Mesenchymal stem cell (in vitro differentiated cells and primary cell): ENCODE results near the gene AGK.
A peak's percentile ranks its signal among the peaks of the same experiment; 100 is the strongest.

Experiments
- DNase-seq: peaks from one replicate; pipeline ENCODE4 v3.0.0-alpha.2; 2013
- H2AFZ ChIP-seq: one replicate; pipeline ENCODE4 v1.6.1; 2013; ENCODE audit warnings: low read depth, mild to moderate bottlenecking, control low read depth, inconsistent platforms, low read length, moderate library complexity
- H2AK5ac ChIP-seq: 2 replicates; pipeline ENCODE4 v1.6.1; 2013; ENCODE audit warnings: low read length, moderate library complexity, mild to moderate bottlenecking, inconsistent platforms; ENCODE audit not compliant: severe bottlenecking
- H2BK120ac ChIP-seq: one replicate; pipeline ENCODE4 v1.6.1; 2013; ENCODE audit warnings: low read depth, mild to moderate bottlenecking, inconsistent platforms, low read length, moderate library complexity
- H2BK12ac ChIP-seq, 2 experiments: one replicate each; pipeline ENCODE4 v1.6.1; 2013; ENCODE audit warnings: inconsistent platforms in 2 of 2, low read length in 2 of 2, mild to moderate bottlenecking in 2 of 2, moderate library complexity in 2 of 2, control low read depth in 1 of 2
- H2BK15ac ChIP-seq: one replicate; pipeline ENCODE4 v1.6.1; 2013; ENCODE audit warnings: mild to moderate bottlenecking, low read depth, inconsistent platforms; ENCODE audit not compliant: poor library complexity, severe bottlenecking
- H2BK5ac ChIP-seq: 2 replicates; pipeline ENCODE4 v1.6.1; 2013; ENCODE audit warnings: low read depth, mild to moderate bottlenecking, low read length, control low read depth, inconsistent platforms; ENCODE audit not compliant: poor library complexity, severe bottlenecking
- H3K14ac ChIP-seq, 2 experiments: one replicate each; pipeline ENCODE4 v1.6.1; 2013; ENCODE audit warnings: inconsistent platforms in 2 of 2, low read length in 2 of 2, control low read depth in 1 of 2, mild to moderate bottlenecking in 1 of 2, moderate library complexity in 1 of 2
- H3K18ac ChIP-seq, 2 experiments: one replicate each; pipeline ENCODE4 v1.6.1; 2013; ENCODE audit warnings: inconsistent platforms in 2 of 2, low read length in 2 of 2, control low read depth in 1 of 2, low read depth in 1 of 2, mild to moderate bottlenecking in 1 of 2
- H3K23ac ChIP-seq, 2 experiments: one replicate each; pipeline ENCODE4 v1.6.1; 2013; ENCODE audit warnings: inconsistent platforms in 2 of 2, low read length in 2 of 2, mild to moderate bottlenecking in 2 of 2, moderate library complexity in 2 of 2, control low read depth in 1 of 2
- H3K27ac ChIP-seq: 2 replicates; pipeline ENCODE4 v1.5.1; 2013; ENCODE audit warnings: mild to moderate bottlenecking, moderate library complexity, low read length, control low read depth, inconsistent platforms; ENCODE audit not compliant: poor library complexity, severe bottlenecking
- H3K27me3 ChIP-seq, 2 experiments: 2 replicates each; pipeline versions ENCODE4 v1.6.1 to v1.7.0; 2013; ENCODE audit warnings: low read length in 2 of 2, mild to moderate bottlenecking in 2 of 2, moderate library complexity in 2 of 2, control low read depth in 1 of 2, inconsistent platforms in 1 of 2; ENCODE audit not compliant: control insufficient read depth in 1 of 2, insufficient read depth in 1 of 2
- H3K36me3 ChIP-seq, 2 experiments: 2 replicates each; pipeline versions ENCODE4 v1.6.1 to v1.7.0; 2013; ENCODE audit warnings: low read length in 2 of 2, control low read depth in 1 of 2, inconsistent platforms in 1 of 2, low read depth in 1 of 2, mild to moderate bottlenecking in 1 of 2; ENCODE audit not compliant: insufficient read depth in 2 of 2, control insufficient read depth in 1 of 2
- H3K4ac ChIP-seq, 2 experiments: one replicate each; pipeline ENCODE4 v1.6.1; 2013; ENCODE audit warnings: inconsistent platforms in 2 of 2, low read length in 2 of 2, mild to moderate bottlenecking in 2 of 2, moderate library complexity in 2 of 2, control low read depth in 1 of 2, low read depth in 1 of 2
- H3K4me1 ChIP-seq: 2 replicates; pipeline ENCODE4 v1.6.1; 2013; ENCODE audit warnings: low read depth, low read length, control low read depth; ENCODE audit not compliant: control insufficient read depth, insufficient read depth
- H3K4me2 ChIP-seq: 2 replicates; pipeline ENCODE4 v1.6.1; 2013; ENCODE audit warnings: low read length, mild to moderate bottlenecking, inconsistent platforms; ENCODE audit not compliant: poor library complexity, severe bottlenecking
- H3K4me3 ChIP-seq, 2 experiments: 2 replicates each; pipeline versions ENCODE4 v1.5.1 to v1.7.0; 2013; ENCODE audit warnings: low read length in 2 of 2, mild to moderate bottlenecking in 2 of 2, control low read depth in 1 of 2, low read depth in 1 of 2; ENCODE audit not compliant: insufficient read depth in 1 of 2
- H3K79me1 ChIP-seq: replicated peaks from 2 replicates; pipeline ENCODE4 v1.6.1; 2013; ENCODE audit warnings: mild to moderate bottlenecking, control low read depth, low read length, inconsistent platforms; ENCODE audit not compliant: poor library complexity, severe bottlenecking
- H3K9ac ChIP-seq: 2 replicates; pipeline ENCODE4 v1.7.0; 2013; ENCODE audit warnings: mild to moderate bottlenecking, low read length, moderate library complexity
- H3K9me3 ChIP-seq: 2 replicates; pipeline ENCODE4 v1.7.0; 2013; ENCODE audit warnings: mild to moderate bottlenecking, low read length; ENCODE audit not compliant: control insufficient read depth
- H4K8ac ChIP-seq: one replicate; pipeline ENCODE4 v1.6.1; 2013; ENCODE audit warnings: inconsistent platforms, mild to moderate bottlenecking, low read length, moderate library complexity
- H4K91ac ChIP-seq: one replicate; pipeline ENCODE4 v1.6.1; 2013; ENCODE audit warnings: mild to moderate bottlenecking, low read length, inconsistent platforms
- WGBS: methylation state at CpG from one replicate; pipeline ENCODE4 v1.1.7; 2013; ENCODE audit warnings: mixed read lengths; 5-methylcytosine and 5-hydroxymethylcytosine counted together

AGK gene

DNA sequence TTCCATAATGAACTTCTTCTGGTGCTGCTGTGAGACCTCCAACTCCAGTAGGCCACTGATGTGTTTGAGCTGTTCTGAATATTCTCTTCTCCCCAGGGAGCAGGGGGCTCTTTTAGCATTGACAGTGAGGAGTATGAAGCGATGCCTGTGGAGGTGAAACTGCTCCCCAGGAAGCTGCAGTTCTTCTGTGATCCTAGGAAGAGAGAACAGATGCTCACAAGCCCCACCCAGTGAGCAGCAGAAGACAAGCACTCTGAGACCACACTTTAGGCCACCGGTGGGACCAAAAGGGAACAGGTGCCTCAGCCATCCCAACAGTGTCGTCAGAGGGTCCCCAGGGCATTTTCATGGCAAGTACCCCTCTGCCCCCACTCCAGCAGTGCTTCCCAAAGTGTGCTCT lies 101.5 kb downstream of the AGK start:
- Histone ChIP-seq H3K4ac (no peak overlapping the region), H2BK15ac (no peak overlapping the region), H3K4me3 (no peak overlapping the region), H4K91ac (no peak overlapping the region), H2BK5ac (no peak overlapping the region), H3K27me3 (no peaks in the 10 kb centered on the region), H3K4me2 (no peak overlapping the region), H3K14ac (no peak overlapping the region), H2BK12ac (no peak overlapping the region), H3K79me1 (peaks cover 11% of the 10 kb centered on the region), H3K18ac (no peak overlapping the region), H3K9me3 (no peaks in the 10 kb centered on the region), H3K36me3 (peaks cover 12 to 42% of the 10 kb centered on the region in 2 experiments), H3K27ac (no peak overlapping the region), H2AK5ac (no peak overlapping the region), H4K8ac (no peak overlapping the region), H3K9ac (no peak overlapping the region), H3K23ac (no peak overlapping the region), H2AFZ (no peak overlapping the region), H3K4me1 (peaks cover 3% of the 10 kb centered on the region), H2BK120ac (no peak overlapping the region)
- DNase-seq: no peak
- 88% methylated on average over 3 of the region's 3 CpGs for WGBS

DNA sequence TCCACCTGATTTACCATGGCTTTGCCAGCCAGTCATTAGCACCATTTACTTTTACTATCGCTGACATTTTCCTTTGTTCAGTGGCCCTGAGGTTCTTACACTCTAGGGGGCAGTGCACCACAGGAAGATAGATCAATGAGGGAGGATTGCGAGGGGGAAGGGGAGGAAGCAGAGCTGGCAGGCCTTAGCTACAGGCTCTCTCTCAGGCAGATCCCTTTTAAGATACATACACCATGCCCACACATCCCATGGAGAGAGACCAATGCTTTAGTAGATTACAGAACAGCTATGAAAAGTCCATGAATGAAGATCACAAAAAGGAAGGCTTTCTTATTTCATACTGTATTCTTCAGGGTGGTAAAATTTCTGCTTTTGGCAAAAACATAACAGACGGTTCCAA lies 103.3 kb downstream of the AGK start:
- Histone ChIP-seq H2AFZ (no peak overlapping the region), H3K9me3 (no peaks in the 10 kb centered on the region), H2BK120ac (no peak overlapping the region), H3K4ac (no peak overlapping the region), H2BK12ac (no peak overlapping the region), H3K79me1 (peaks cover 13% of the 10 kb centered on the region), H3K9ac (no peak overlapping the region), H3K18ac (no peak overlapping the region), H3K14ac (no peak overlapping the region), H2AK5ac (no peak overlapping the region), H3K27me3 (no peaks in the 10 kb centered on the region), H2BK15ac (no peak overlapping the region), H3K36me3 (peaks cover 15 to 50% of the 10 kb centered on the region in 2 experiments), H4K8ac (no peak overlapping the region), H2BK5ac (no peak overlapping the region), H3K23ac (no peak overlapping the region), H3K4me2 (no peak overlapping the region), H3K4me1 (no peaks in the 10 kb centered on the region), H4K91ac (no peak overlapping the region), H3K4me3 (no peak overlapping the region), H3K27ac (no peak overlapping the region)
- peak; percentile 78 for DNase-seq
- no CpG with 5 or more reads among the region's 3 CpGs for WGBS

DNA sequence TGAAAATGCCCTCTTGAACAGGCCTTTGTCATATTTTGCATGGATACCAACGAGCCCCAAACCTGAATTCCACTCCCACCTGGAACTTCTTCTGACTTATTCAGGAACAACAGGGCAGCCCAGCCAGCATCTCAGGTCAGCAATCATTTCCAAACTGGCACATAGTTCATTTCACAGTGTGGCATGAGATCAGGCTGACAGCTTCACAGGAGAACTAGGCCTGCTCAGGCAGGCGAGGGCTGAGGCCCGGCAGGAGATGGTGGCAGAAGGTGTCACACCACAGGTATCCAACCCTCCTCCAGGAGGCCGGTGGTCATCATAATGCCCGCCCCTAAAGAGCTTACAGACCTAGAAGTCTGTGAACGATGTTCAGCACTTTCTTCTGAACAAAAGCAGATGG lies 108.3 kb downstream of the AGK start:
- Histone ChIP-seq H3K27ac (no peak overlapping the region), H4K91ac (no peak overlapping the region), H3K18ac (no peak overlapping the region), H3K36me3 (peaks cover 30 to 59% of the 10 kb centered on the region in 2 experiments), H3K4ac (no peak overlapping the region), H2BK15ac (no peak overlapping the region), H4K8ac (no peak overlapping the region), H2AFZ (no peak overlapping the region), H3K79me1 (peaks cover 6% of the 10 kb centered on the region), H3K14ac (peak overlapping the region in 1 of 2 experiments; percentile 51), H2AK5ac (no peak overlapping the region), H3K4me3 (no peak overlapping the region), H3K4me1 (peaks cover 1% of the 10 kb centered on the region), H3K27me3 (no peaks in the 10 kb centered on the region), H2BK5ac (no peak overlapping the region), H3K9me3 (no peaks in the 10 kb centered on the region), H3K4me2 (no peak overlapping the region), H2BK120ac (no peak overlapping the region), H3K9ac (no peak overlapping the region), H3K23ac (no peak overlapping the region), H2BK12ac (peak overlapping the region in 1 of 2 experiments; percentile 57)
- DNase-seq: no peak
- WGBS: 86% methylated on average over 6 of the region's 6 CpGs

DNA sequence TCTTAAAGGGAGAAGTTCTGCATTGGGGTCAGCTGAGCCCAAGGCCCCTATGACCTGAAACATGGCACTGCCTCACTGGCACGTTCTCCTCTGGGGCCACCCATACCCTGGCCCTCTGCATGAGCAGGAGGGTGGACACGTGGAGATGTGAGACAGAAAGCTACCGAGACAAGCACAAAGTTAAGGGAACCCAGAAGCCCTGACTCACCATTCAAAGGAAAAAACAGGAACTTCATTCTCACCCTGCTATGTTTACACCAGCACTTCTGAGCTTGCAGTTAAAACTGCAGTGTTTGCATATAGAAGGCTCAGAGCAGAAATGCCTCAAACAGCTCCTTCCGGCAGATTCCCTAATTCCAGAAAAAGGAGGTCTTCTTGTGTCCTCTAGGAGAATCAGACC lies 109.0 kb downstream of the AGK start:
- no peak overlapping the region for H3K27ac ChIP-seq
- H2AFZ ChIP-seq: no peak overlapping the region

More for the DNA sequence above, 109.0 kb downstream of the AGK start:
- Histone ChIP-seq H2AK5ac (no peak overlapping the region), H3K9ac (no peak overlapping the region), H3K79me1 (peaks cover 5% of the 10 kb centered on the region), H4K91ac (no peak overlapping the region), H2BK15ac (no peak overlapping the region), H3K4me2 (no peak overlapping the region), H3K23ac (no peak overlapping the region), H3K9me3 (no peaks in the 10 kb centered on the region), H3K4ac (no peak overlapping the region), H2BK120ac (no peak overlapping the region), H4K8ac (peak overlapping the region; percentile 0), H2BK5ac (no peak overlapping the region), H3K14ac (no peak overlapping the region), H3K36me3 (peaks cover 38 to 66% of the 10 kb centered on the region in 2 experiments), H3K4me1 (peaks cover 1% of the 10 kb centered on the region), H2BK12ac (no peak overlapping the region), H3K27me3 (no peaks in the 10 kb centered on the region), H3K4me3 (no peak overlapping the region), H3K18ac (no peak overlapping the region)
- WGBS: 60% methylated on average over 4 of the region's 4 CpGs
- peak; percentile 74 for DNase-seq
